ENCODE results near the gene CTNNA3. TPM values are rescaled to one million over a fixed set of nuclear protein-coding genes. Genes with fewer than 3 reads are reported as not detected.

Gene CTNNA3
- polyA plus RNA-seq, 1 donor from 2014 or later, result 0.14 TPM

DNA sequence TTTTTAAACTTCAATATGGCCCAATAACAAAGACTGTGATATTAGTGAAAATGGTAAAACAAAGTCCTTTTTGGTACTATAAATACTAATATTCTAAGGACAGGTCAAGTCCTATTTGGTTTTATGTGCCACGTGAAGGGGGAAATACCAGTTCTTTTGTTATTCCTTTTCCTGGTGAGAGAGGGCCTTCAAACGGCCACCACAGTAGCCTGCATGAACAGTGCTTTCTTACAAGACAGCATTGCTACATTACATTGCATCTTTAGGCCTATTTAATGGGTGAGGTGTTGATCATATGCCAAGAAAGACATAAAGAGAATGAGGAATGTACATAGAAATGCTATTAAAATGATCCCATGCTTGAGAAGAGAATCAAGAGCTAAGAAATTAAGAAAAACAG, 555.4 kb downstream of the CTNNA3 start:
- no peak overlapping the region for H3K9ac ChIP-seq (ENCODE audit: low read length)
- H3K27ac ChIP-seq (ENCODE audit: low read length), result peak overlapping the region; percentile 9
- H3K4me3 ChIP-seq (ENCODE audit: low read length), result no peak overlapping the region
- H4K20me1 ChIP-seq (ENCODE audit: insufficient read depth), result no peaks in the 10 kb centered on the region
- H3K9me2 ChIP-seq (ENCODE audit: insufficient read depth, low read length), result no peaks in the 10 kb centered on the region
- no peak overlapping the region for H3K4me2 ChIP-seq (ENCODE audit: low read length)
- no peaks in the 10 kb centered on the region for H3F3A ChIP-seq (ENCODE audit: insufficient read depth, low read length, poor library complexity, severe bottlenecking)
- no peaks in the 10 kb centered on the region for H3K9me3 ChIP-seq (ENCODE audit: low read length)
- TF ChIP-seq SMC3 (conservative IDR thresholded peaks at IDR 0.05; ENCODE audit: poor library complexity), result no peak
- TF ChIP-seq, protein P1, sequence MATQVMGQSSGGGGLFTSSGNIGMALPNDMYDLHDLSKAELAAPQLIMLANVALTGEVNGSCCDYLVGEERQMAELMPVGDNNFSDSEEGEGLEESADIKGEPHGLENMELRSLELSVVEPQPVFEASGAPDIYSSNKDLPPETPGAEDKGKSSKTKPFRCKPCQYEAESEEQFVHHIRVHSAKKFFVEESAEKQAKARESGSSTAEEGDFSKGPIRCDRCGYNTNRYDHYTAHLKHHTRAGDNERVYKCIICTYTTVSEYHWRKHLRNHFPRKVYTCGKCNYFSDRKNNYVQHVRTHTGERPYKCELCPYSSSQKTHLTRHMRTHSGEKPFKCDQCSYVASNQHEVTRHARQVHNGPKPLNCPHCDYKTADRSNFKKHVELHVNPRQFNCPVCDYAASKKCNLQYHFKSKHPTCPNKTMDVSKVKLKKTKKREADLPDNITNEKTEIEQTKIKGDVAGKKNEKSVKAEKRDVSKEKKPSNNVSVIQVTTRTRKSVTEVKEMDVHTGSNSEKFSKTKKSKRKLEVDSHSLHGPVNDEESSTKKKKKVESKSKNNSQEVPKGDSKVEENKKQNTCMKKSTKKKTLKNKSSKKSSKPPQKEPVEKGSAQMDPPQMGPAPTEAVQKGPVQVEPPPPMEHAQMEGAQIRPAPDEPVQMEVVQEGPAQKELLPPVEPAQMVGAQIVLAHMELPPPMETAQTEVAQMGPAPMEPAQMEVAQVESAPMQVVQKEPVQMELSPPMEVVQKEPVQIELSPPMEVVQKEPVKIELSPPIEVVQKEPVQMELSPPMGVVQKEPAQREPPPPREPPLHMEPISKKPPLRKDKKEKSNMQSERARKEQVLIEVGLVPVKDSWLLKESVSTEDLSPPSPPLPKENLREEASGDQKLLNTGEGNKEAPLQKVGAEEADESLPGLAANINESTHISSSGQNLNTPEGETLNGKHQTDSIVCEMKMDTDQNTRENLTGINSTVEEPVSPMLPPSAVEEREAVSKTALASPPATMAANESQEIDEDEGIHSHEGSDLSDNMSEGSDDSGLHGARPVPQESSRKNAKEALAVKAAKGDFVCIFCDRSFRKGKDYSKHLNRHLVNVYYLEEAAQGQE (IDR thresholded peaks at IDR 0.05; ENCODE audit: borderline replicate concordance), result no peak
- H3K36me3 ChIP-seq (ENCODE audit: insufficient read depth, low read length), result no peaks in the 10 kb centered on the region
- peak overlapping the region; percentile 12 for H2AFZ ChIP-seq (ENCODE audit: low read depth, low read length)
- no peaks in the 10 kb centered on the region for H3K27me3 ChIP-seq (ENCODE audit: insufficient read depth, low read depth, low read length)
- H3K79me2 ChIP-seq (replicated peaks; ENCODE audit: insufficient read depth, low read length), result no peaks in the 10 kb centered on the region

DNA sequence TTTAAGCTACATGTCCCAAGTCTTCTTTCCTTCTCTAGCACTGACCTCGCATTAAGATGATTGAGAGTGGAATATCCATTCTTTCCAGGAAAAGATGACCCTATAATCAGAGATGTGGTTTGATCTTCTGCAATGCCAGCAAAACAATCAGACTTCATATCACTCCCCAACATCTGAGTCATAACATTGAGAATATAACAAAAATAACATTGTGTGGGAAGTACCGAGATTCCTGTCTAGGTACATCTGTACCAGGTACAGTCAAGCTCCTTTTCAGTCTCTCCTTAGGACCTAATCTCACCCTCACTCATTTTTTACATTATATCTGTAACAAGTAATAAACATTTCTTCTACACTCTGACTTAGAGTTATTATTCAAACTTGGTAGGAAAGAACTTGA, 568.6 kb downstream of the CTNNA3 start:
- H3K4me3 ChIP-seq (ENCODE audit: low read length), result no peak overlapping the region
- no peak for TF ChIP-seq EZH2 (IDR thresholded peaks at IDR 0.05; ENCODE audit: borderline replicate concordance, insufficient read depth, low read length, poor library complexity, severe bottlenecking)
- TF ChIP-seq MXI1 (conservative IDR thresholded peaks at IDR 0.05; ENCODE audit: poor library complexity, severe bottlenecking), result no peak
- TF ChIP-seq, protein P1 (IDR thresholded peaks at IDR 0.05; ENCODE audit: borderline replicate concordance), result no peak
- no peaks in the 10 kb centered on the region for H3K9me2 ChIP-seq (ENCODE audit: insufficient read depth, low read length)
- no peak overlapping the region for H2AFZ ChIP-seq (ENCODE audit: low read depth, low read length)
- no peaks in the 10 kb centered on the region for H3F3A ChIP-seq (ENCODE audit: insufficient read depth, low read length, poor library complexity, severe bottlenecking)
- H3K4me2 ChIP-seq (ENCODE audit: low read length), result no peak overlapping the region
- H3K27ac ChIP-seq (ENCODE audit: low read length), result no peak overlapping the region
- H3K36me3 ChIP-seq (ENCODE audit: insufficient read depth, low read length), result no peaks in the 10 kb centered on the region
- H3K79me2 ChIP-seq (replicated peaks; ENCODE audit: insufficient read depth, low read length), result no peaks in the 10 kb centered on the region
- H3K9ac ChIP-seq (ENCODE audit: low read length), result no peak overlapping the region
- no peaks in the 10 kb centered on the region for H3K27me3 ChIP-seq (ENCODE audit: insufficient read depth, low read depth, low read length)
- H3K9me3 ChIP-seq (ENCODE audit: low read length), result no peaks in the 10 kb centered on the region
- no peaks in the 10 kb centered on the region for H4K20me1 ChIP-seq (ENCODE audit: insufficient read depth)

DNA sequence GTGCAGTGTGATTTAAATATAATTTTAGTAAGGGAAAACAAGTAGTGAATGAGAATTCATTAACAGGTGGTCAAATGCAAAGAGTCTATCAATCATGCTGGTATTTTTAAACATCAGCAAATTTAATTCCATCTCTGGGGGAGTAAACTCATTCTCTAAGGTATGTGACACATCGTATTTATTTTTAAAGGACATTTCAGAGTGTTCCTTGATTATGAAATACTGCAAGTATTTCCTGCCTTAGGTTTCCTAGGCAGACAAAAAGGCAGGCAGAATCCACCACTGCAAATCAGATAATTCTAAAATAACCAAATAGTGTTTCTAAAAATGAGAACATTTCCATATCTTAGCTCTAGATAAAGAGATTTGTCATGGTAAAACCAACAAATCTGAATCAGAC, 576.3 kb downstream of the CTNNA3 start:
- Histone ChIP-seq H3K9me2 (ENCODE audit: insufficient read depth, low read length) (no peaks in the 10 kb centered on the region), H3K27me3 (ENCODE audit: insufficient read depth, low read depth, low read length) (no peaks in the 10 kb centered on the region), H3K36me3 (ENCODE audit: insufficient read depth, low read length) (no peaks in the 10 kb centered on the region), H3K27ac (ENCODE audit: low read length) (no peak overlapping the region), H2AFZ (ENCODE audit: low read depth, low read length) (no peak overlapping the region), H3F3A (ENCODE audit: insufficient read depth, low read length, poor library complexity, severe bottlenecking) (no peaks in the 10 kb centered on the region), H3K4me3 (ENCODE audit: low read length) (no peak overlapping the region), H4K20me1 (ENCODE audit: insufficient read depth) (no peaks in the 10 kb centered on the region), H3K79me2 (replicated peaks; ENCODE audit: insufficient read depth, low read length) (no peaks in the 10 kb centered on the region), H3K9me3 (ENCODE audit: low read length) (no peaks in the 10 kb centered on the region), H3K9ac (ENCODE audit: low read length) (no peak overlapping the region), H3K4me2 (ENCODE audit: low read length) (no peak overlapping the region)
- TF ChIP-seq TAF1 (IDR thresholded peaks at IDR 0.05; ENCODE audit: low read depth), result no peak
- no peak for TF ChIP-seq EZH2 (IDR thresholded peaks at IDR 0.05; ENCODE audit: borderline replicate concordance, insufficient read depth, low read length, poor library complexity, severe bottlenecking)
- no peak for TF ChIP-seq RAD21 (conservative IDR thresholded peaks at IDR 0.05)
- no peak for TF ChIP-seq MXI1 (conservative IDR thresholded peaks at IDR 0.05; ENCODE audit: poor library complexity, severe bottlenecking)
- TF ChIP-seq, protein P1 (IDR thresholded peaks at IDR 0.05; ENCODE audit: borderline replicate concordance), result no peak
- no peak for TF ChIP-seq SMC3 (conservative IDR thresholded peaks at IDR 0.05; ENCODE audit: poor library complexity)
- TF ChIP-seq POLR2AphosphoS5 (IDR thresholded peaks at IDR 0.05), result no peak
- TF ChIP-seq, protein P2, sequence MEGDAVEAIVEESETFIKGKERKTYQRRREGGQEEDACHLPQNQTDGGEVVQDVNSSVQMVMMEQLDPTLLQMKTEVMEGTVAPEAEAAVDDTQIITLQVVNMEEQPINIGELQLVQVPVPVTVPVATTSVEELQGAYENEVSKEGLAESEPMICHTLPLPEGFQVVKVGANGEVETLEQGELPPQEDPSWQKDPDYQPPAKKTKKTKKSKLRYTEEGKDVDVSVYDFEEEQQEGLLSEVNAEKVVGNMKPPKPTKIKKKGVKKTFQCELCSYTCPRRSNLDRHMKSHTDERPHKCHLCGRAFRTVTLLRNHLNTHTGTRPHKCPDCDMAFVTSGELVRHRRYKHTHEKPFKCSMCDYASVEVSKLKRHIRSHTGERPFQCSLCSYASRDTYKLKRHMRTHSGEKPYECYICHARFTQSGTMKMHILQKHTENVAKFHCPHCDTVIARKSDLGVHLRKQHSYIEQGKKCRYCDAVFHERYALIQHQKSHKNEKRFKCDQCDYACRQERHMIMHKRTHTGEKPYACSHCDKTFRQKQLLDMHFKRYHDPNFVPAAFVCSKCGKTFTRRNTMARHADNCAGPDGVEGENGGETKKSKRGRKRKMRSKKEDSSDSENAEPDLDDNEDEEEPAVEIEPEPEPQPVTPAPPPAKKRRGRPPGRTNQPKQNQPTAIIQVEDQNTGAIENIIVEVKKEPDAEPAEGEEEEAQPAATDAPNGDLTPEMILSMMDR (IDR thresholded peaks at IDR 0.05; ENCODE audit: poor library complexity, severe bottlenecking), result no peak
- TF ChIP-seq EP300 (conservative IDR thresholded peaks at IDR 0.05; ENCODE audit: poor library complexity, severe bottlenecking), result no peak
